Gastroesophageal sphincter (tissue), 4 donors: ENCODE measurements around the gene NRAP. TPM values are rescaled to one million over a fixed set of nuclear protein-coding genes. Genes with fewer than 3 reads are reported as not detected.

Experiments
- ATAC-seq: fragments of 150-250 bp; one replicate; pipeline ENCODE4 v1.9.1; 2016; ENCODE audit warnings: mild to moderate bottlenecking, moderate library complexity
- H3K27ac ChIP-seq, 4 donors: fragments of 200-600 bp; sonication (generic) in 3 of 4; 1 replicate in 3 of 4; 2 replicates in 1 of 4; pipeline ENCODE4 v1.5.1; 2016 to 2019
- H3K27me3 ChIP-seq: fragments of 200-600 bp; sonication (generic); one replicate; pipeline ENCODE4 v1.5.1; 2019
- H3K36me3 ChIP-seq, 2 donors: fragments of 200-600 bp; sonication (generic); one replicate each; pipeline ENCODE4 v1.5.1; 2019; ENCODE audit warnings: control low read depth in 1 of 2
- H3K4me1 ChIP-seq, 3 donors: fragments of 200-600 bp; sonication (generic); 1 replicate in 2 of 3; 2 replicates in 1 of 3; pipeline ENCODE4 v1.5.1; 2016 to 2019; ENCODE audit warnings: control low read depth in 2 of 3
- H3K4me3 ChIP-seq, 2 donors: fragments of 200-600 bp; sonication (generic); one replicate each; pipeline ENCODE4 v1.5.1; 2019; ENCODE audit warnings: mild to moderate bottlenecking in 1 of 2, moderate library complexity in 1 of 2
- H3K9me3 ChIP-seq, 3 donors: fragments of 200-600 bp; sonication (generic); one replicate each; pipeline ENCODE4 v1.5.1; 2017 to 2019; ENCODE audit warnings: control low read depth in 2 of 3
- CTCF ChIP-seq, 4 experiments: fragments of 200-600 bp in 2 of 4; fragments of 450-650 bp in 2 of 4; sonication (generic) in 1 of 4; IDR thresholded peaks; one replicate each; pipeline ENCODE4 v1.5.1; 2017 to 2019; ENCODE audit warnings: antibody characterized with exemption in 4 of 4, mild to moderate bottlenecking in 2 of 4, moderate library complexity in 2 of 4
- EP300 ChIP-seq: sonication (generic); formaldehyde crosslinking; IDR thresholded peaks from one replicate; pipeline ENCODE4 v1.6.1; 2017; ENCODE audit warnings: antibody characterized with exemption, mild to moderate bottlenecking
- POLR2A ChIP-seq, 2 donors: fragments of 450-650 bp; IDR thresholded peaks; one replicate each; pipeline ENCODE4 v1.6.1; 2017; ENCODE audit warnings: antibody characterized with exemption in 2 of 2, mild to moderate bottlenecking in 2 of 2, moderate library complexity in 1 of 2
- POLR2AphosphoS5 ChIP-seq: sonication (generic); formaldehyde crosslinking; IDR thresholded peaks from one replicate; pipeline ENCODE4 v1.6.1; 2017; ENCODE audit warnings: antibody characterized with exemption
- WGBS, 2 donors: methylation state at CpG; one replicate each; pipeline ENCODE4 v1.1.5; 2018; ENCODE audit warnings: low coverage in 1 of 2; 5-methylcytosine and 5-hydroxymethylcytosine counted together
- total RNA-seq, 4 donors: library from RNA; depleted of rRNA; stranded (reverse); fragments of >200 nt; gene quantifications; one replicate each; pipeline ENCODE4 v1.1.0, GENCODE V29; 2016

Gene NRAP
- total RNA-seq, 4 donors from 2014 or later: under 0.01 TPM; not detected in 3

- no peaks in the 10 kb centered on the region for H3K4me1 ChIP-seq
- H3K9me3 ChIP-seq: no peaks in the 10 kb centered on the region
- no peak for ATAC-seq
- no CpG with 5 or more reads among the region's 1 CpG for WGBS, 2 donors
- H3K27me3 ChIP-seq: peaks cover 5% of the 10 kb centered on the region
- no peak overlapping the region for H3K27ac ChIP-seq
- H3K36me3 ChIP-seq: no peaks in the 10 kb centered on the region
- TF ChIP-seq CTCF (IDR thresholded peaks at IDR 0.05): no peak
- TF ChIP-seq POLR2AphosphoS5: no peak
- TF ChIP-seq EP300: no peak
- TF ChIP-seq POLR2A (IDR thresholded peaks at IDR 0.05): no peak
- no peak overlapping the region for H3K4me3 ChIP-seq
These were observed 119.4 kb downstream of the NRAP start for GRCh38 chr10:113544392-113544791.

DNA sequence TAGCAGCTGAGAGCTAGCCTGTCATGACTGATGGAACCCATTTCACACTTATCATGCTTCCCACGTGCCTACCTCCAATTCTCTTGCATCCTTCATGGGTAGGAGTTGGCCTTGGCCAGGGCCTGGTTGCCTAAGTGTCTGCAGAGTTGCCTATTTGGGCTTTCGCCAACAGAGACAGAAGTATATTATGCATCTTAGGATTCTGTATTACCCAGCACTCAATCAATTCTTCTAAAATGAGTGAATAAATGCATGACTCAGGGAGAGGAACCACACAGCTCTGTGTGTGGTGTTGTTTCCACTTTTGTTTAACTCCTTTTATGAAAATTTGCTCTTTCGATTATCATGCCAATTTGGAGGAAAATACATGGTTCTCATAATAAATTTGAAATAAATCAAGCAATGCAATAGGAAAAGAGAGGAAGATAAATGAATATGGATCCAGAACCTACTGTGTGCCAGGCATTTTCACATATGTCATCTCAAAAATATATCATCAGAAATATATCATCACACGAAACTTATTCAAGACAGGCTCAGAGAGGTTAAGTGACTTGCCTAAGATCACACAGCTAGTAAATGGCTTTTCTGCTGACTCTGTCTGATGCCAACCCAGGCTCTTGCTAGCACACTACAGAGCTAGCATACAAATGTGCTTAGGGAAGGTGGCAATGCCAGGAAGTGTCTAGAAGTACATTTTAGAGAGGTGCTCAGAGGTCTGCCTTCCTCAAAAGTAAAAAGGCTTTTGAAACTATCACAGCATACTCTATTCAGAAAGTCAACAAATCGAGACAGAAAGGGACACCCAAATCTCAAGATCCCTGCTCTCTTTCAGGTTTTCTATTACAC lies 120.5 kb downstream of the NRAP start:
- no peak for ATAC-seq
- TF ChIP-seq CTCF (IDR thresholded peaks at IDR 0.05): no peak
- TF ChIP-seq POLR2AphosphoS5: no peak
- no peak for TF ChIP-seq EP300
- TF ChIP-seq POLR2A (IDR thresholded peaks at IDR 0.05): no peak
- Histone ChIP-seq H3K27me3 (peaks cover 5% of the 10 kb centered on the region), H3K4me3 (no peak overlapping the region), H3K36me3 (no peaks in the 10 kb centered on the region), H3K27ac (no peak overlapping the region), H3K4me1 (no peaks in the 10 kb centered on the region), H3K9me3 (no peaks in the 10 kb centered on the region)
- 67 to 77% methylated on average over 3 to 5 of the region's 5 CpGs for WGBS, 2 donors

DNA sequence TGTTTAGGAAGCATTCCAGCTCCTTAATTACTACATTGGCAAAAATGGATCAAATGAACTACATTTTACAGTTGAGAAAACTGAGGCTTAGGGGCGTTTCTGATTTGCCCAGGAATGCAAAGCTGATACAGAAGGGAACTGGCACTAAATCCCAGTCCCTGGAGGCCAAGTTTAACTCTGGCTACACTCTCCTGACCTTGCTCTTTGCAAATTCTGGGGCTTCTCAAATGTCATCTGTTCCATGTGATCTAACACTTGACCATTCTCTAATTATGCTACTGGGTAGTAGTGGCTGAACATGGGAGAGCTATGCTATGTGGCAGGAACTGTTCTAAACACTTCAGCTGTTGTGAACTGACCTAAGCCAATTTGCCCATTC lies 122.3 kb downstream of the NRAP start:
- Histone ChIP-seq H3K4me3 (no peak overlapping the region), H3K4me1 (no peaks in the 10 kb centered on the region), H3K27ac (no peak overlapping the region), H3K9me3 (no peaks in the 10 kb centered on the region), H3K36me3 (no peaks in the 10 kb centered on the region), H3K27me3 (peaks cover 3% of the 10 kb centered on the region)
- TF ChIP-seq EP300 (no peak), POLR2AphosphoS5 (no peak), CTCF (IDR thresholded peaks at IDR 0.05) (no peak), POLR2A (IDR thresholded peaks at IDR 0.05) (no peak)
- ATAC-seq: no peak
- 78 to 92% methylated on average over 1 of the region's 1 CpG for WGBS, 2 donors

DNA sequence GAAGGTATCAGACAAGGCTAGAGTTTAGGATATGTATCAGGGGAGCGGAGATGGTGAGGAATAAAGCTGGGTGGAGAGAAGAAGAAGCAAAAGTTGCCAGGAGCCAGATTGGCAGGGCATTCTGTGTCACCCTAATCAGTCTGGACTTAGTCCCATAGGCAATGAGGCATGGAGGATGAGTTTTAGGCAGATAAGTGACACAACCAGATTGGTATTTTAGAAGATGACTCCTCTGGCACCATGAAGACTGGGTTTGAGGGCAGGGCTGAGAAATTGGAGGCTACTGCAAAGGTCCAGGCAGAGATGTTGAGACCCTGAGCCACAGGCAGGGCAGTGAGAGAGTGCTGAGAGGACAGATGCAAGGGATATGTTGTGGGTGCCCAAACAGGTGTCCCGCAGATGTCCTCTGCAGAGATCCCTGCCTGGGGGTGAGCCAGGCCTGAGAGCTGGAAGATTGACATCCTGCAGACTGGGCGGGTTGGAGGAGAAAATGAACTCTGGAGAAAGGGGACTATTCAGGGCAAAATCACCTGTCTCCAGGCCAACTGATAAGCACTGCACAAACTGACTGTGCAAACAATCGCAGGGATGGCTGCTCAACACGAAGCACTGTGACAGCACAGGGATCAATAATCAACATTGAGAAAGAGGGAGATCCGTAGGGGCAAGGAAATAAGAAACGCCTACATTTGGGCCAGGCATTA lies 122.8 kb downstream of the NRAP start:
- H3K4me3 ChIP-seq: no peak overlapping the region
- H3K9me3 ChIP-seq: no peaks in the 10 kb centered on the region
- no peaks in the 10 kb centered on the region for H3K27me3 ChIP-seq
- H3K4me1 ChIP-seq: no peaks in the 10 kb centered on the region
- TF ChIP-seq CTCF (IDR thresholded peaks at IDR 0.05): no peak
- no peak for TF ChIP-seq POLR2A (IDR thresholded peaks at IDR 0.05)
- no peak for TF ChIP-seq EP300
- TF ChIP-seq POLR2AphosphoS5: no peak
- H3K27ac ChIP-seq: no peak overlapping the region
- 81 to 86% methylated on average over 3 to 7 of the region's 7 CpGs for WGBS, 2 donors
- no peak for ATAC-seq
- no peaks in the 10 kb centered on the region for H3K36me3 ChIP-seq

DNA sequence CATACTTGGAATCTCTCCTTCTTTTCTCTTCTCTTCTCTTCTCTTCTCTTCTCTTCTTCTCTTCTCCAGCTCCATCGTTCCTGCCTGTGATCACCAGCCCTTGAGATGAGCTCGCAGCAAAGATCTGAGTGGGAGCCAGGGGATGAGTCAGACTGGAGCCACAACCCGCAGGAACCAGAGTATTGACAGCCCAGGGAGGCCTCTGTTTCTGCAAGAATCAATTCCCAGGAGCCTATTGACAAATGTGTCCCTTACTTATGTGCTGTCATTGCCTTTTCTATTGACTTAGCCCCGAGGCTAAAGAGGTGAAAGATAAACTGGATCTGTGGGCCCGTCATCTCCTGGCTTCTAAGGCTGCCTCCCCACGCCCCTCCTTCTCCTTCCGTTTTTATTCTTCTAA lies 124.1 kb downstream of the NRAP start:
- ATAC-seq: no peak
- WGBS, 2 donors: 53 to 81% methylated on average over 3 to 7 of the region's 7 CpGs
- TF ChIP-seq EP300 (no peak), POLR2AphosphoS5 (no peak)
- Histone ChIP-seq H3K27ac (no peak overlapping the region), H3K27me3 (peaks cover 3% of the 10 kb centered on the region), H3K4me1 (no peaks in the 10 kb centered on the region), H3K36me3 (no peaks in the 10 kb centered on the region), H3K4me3 (no peak overlapping the region), H3K9me3 (no peaks in the 10 kb centered on the region)

Other genes starting within 250 kb of the NRAP start
- gene HABP2, start 111.0 kb downstream of the NRAP start, total RNA-seq: not detected
- gene CASP7, start 15.9 kb upstream of the NRAP start, total RNA-seq: 10 to 100 TPM; 13.7 to 29.2 (median 20.1) TPM
- 1 to 10 TPM in 1 of 4 donors, under 1 TPM in 1, not detected in 2; 0.12 to 1.1 TPM for gene PLEKHS1, start 87.6 kb upstream of the NRAP start, total RNA-seq
- 1 to 10 TPM; 4.2 to 9.8 (median 6.2) TPM for gene DCLRE1A, start 190.0 kb upstream of the NRAP start, total RNA-seq
- 10 to 100 TPM; 41.2 to 80.9 (median 62.1) TPM for gene NHLRC2, start 190.6 kb upstream of the NRAP start, total RNA-seq